ENCODE results near the gene ACSL6.

DNA sequence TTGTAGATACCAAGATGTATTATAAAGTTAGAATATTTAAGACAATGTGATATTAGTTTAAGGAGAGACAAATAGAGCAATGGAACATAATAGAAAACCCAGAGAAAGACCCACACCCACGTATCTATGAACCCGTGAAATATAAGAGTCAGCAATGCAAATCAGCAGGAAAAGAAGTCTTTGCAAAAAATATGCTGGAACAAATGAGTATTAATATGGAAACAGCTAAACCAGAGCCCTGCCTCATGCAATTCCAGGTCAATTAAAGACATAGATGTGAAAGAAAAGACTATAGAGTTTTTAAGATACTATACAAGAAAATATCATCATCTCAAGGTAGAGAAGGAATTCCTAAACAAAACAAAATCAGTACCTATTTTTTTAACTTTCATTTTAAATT is 25.9 kb upstream of the ACSL6 start:
- TF ChIP-seq ZNF777 (tag by site-specific recombination; IDR thresholded peaks at IDR 0.05; ENCODE audit: borderline replicate concordance) (no peak), ZNF792 (tag by site-specific recombination; IDR thresholded peaks at IDR 0.05) (no peak), ZNF138 (tag by site-specific recombination; IDR thresholded peaks at IDR 0.05; ENCODE audit: borderline replicate concordance) (no peak), ZNF548 (tag by site-specific recombination; IDR thresholded peaks at IDR 0.05) (no peak)
- TF ChIP-seq, protein P1, sequence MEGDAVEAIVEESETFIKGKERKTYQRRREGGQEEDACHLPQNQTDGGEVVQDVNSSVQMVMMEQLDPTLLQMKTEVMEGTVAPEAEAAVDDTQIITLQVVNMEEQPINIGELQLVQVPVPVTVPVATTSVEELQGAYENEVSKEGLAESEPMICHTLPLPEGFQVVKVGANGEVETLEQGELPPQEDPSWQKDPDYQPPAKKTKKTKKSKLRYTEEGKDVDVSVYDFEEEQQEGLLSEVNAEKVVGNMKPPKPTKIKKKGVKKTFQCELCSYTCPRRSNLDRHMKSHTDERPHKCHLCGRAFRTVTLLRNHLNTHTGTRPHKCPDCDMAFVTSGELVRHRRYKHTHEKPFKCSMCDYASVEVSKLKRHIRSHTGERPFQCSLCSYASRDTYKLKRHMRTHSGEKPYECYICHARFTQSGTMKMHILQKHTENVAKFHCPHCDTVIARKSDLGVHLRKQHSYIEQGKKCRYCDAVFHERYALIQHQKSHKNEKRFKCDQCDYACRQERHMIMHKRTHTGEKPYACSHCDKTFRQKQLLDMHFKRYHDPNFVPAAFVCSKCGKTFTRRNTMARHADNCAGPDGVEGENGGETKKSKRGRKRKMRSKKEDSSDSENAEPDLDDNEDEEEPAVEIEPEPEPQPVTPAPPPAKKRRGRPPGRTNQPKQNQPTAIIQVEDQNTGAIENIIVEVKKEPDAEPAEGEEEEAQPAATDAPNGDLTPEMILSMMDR (tag by site-specific recombination; IDR thresholded peaks at IDR 0.05), result no peak
- TF ChIP-seq, protein P2, sequence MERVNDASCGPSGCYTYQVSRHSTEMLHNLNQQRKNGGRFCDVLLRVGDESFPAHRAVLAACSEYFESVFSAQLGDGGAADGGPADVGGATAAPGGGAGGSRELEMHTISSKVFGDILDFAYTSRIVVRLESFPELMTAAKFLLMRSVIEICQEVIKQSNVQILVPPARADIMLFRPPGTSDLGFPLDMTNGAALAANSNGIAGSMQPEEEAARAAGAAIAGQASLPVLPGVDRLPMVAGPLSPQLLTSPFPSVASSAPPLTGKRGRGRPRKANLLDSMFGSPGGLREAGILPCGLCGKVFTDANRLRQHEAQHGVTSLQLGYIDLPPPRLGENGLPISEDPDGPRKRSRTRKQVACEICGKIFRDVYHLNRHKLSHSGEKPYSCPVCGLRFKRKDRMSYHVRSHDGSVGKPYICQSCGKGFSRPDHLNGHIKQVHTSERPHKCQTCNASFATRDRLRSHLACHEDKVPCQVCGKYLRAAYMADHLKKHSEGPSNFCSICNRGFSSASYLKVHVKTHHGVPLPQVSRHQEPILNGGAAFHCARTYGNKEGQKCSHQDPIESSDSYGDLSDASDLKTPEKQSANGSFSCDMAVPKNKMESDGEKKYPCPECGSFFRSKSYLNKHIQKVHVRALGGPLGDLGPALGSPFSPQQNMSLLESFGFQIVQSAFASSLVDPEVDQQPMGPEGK (tag by site-specific recombination; IDR thresholded peaks at IDR 0.05), result no peak

Measured in HEK293 (cell line).